ENCODE data around the gene AJM1.
A peak's percentile ranks its signal among the peaks of the same experiment; 100 is the strongest.
"Not testable (repeated sequence)": the region's sequence is repeated elsewhere in the genome, so short reads cannot be mapped to it uniquely, and the experiment has no call there.

Gene AJM1

GRCh38 chr9:136842380-136842948 lies at the start of gene AJM1:
Gene AJM1 (plus strand): TSS chr9:136842478. CDS start chr9:136844415, 1,937 bp downstream.
- ATAC-seq, result peak; percentile 88 to 90

- ATAC-seq, result no peak
Measured at GRCh38 chr9:136793086-136793946, 49.0 kb upstream of the AJM1 start.

- ATAC-seq, result no peak
Measured at GRCh38 chr9:136794281-136794999, 47.8 kb upstream of the AJM1 start.

- no peak for ATAC-seq
Measured at GRCh38 chr9:136795000-136795348, 47.3 kb upstream of the AJM1 start.

GRCh38 chr9:136796238-136796774 lies 46.0 kb upstream of the AJM1 start, which contains the start of gene CCDC183:
Gene CCDC183 (plus strand): TSS chr9:136796338. CDS start chr9:136796398, 60 bp downstream.
- ATAC-seq, result no peak

- ATAC-seq, result not testable (repeated sequence)
Measured at GRCh38 chr9:136796775-136797347, 45.4 kb upstream of the AJM1 start.

GRCh38 chr9:136798708-136799078 lies 43.6 kb upstream of the AJM1 start:
- ATAC-seq, result no peak

GRCh38 chr9:136799079-136799853 lies 43.0 kb upstream of the AJM1 start:
- no peak for ATAC-seq

- ATAC-seq, result peak; percentile 70 to 72
Measured at GRCh38 chr9:136799854-136800657, 42.2 kb upstream of the AJM1 start.

GRCh38 chr9:136802321-136802720 lies 40.0 kb upstream of the AJM1 start:
- no peak for ATAC-seq

GRCh38 chr9:136803009-136803550 lies 39.2 kb upstream of the AJM1 start:
- not testable (repeated sequence) for ATAC-seq

GRCh38 chr9:136803551-136804508 lies 38.4 kb upstream of the AJM1 start:
- ATAC-seq, result no peak

- no peak for ATAC-seq
Measured at GRCh38 chr9:136804509-136805206, 37.6 kb upstream of the AJM1 start.

GRCh38 chr9:136805207-136805740 lies 37.0 kb upstream of the AJM1 start:
- ATAC-seq, result no peak

GRCh38 chr9:136806067-136806466 lies 36.2 kb upstream of the AJM1 start:
- ATAC-seq, result no peak

- no peak for ATAC-seq
Measured at GRCh38 chr9:136806631-136807201, 35.6 kb upstream of the AJM1 start.

GRCh38 chr9:136807281-136808074 lies 34.8 kb upstream of the AJM1 start, which contains the start of gene RABL6:
Gene RABL6 (plus strand): TSS chr9:136807948. CDS start chr9:136808197, 249 bp downstream.
- ATAC-seq, result peak; percentile 88 to 90
